ENCODE results near the gene SLC39A11. TPM values are rescaled to one million over a fixed set of nuclear protein-coding genes. Genes with fewer than 3 reads are reported as not detected.
A peak's percentile ranks its signal among the peaks of the same experiment; 100 is the strongest.

SLC39A11 gene
- total RNA-seq, 4 donors from 2014 or later: 55.1 to 123 (median 97.0) TPM

- H3K9me3 ChIP-seq: no peaks in the 10 kb centered on the region
- H3K36me3 ChIP-seq: no peaks in the 10 kb centered on the region
- 64 to 76% methylated on average over 6 of the region's 6 CpGs for WGBS, 2 donors
- no peak overlapping the region for H3K4me3 ChIP-seq (replicated peaks in 1 of 3)
- TF ChIP-seq POLR2A (IDR thresholded peaks at IDR 0.05): no peak
- TF ChIP-seq, protein P1, sequence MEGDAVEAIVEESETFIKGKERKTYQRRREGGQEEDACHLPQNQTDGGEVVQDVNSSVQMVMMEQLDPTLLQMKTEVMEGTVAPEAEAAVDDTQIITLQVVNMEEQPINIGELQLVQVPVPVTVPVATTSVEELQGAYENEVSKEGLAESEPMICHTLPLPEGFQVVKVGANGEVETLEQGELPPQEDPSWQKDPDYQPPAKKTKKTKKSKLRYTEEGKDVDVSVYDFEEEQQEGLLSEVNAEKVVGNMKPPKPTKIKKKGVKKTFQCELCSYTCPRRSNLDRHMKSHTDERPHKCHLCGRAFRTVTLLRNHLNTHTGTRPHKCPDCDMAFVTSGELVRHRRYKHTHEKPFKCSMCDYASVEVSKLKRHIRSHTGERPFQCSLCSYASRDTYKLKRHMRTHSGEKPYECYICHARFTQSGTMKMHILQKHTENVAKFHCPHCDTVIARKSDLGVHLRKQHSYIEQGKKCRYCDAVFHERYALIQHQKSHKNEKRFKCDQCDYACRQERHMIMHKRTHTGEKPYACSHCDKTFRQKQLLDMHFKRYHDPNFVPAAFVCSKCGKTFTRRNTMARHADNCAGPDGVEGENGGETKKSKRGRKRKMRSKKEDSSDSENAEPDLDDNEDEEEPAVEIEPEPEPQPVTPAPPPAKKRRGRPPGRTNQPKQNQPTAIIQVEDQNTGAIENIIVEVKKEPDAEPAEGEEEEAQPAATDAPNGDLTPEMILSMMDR (IDR thresholded peaks at IDR 0.05): no peak
- H3K27ac ChIP-seq: no peak overlapping the region
- intact Hi-C loops (cut with DNase I): no loop called here
- H3K4me1 ChIP-seq: peaks cover 3 to 6% of the 10 kb centered on the region in 2 donors
- peak in 1 of 2 donors; percentile 4 for DNase-seq
- no peaks in the 10 kb centered on the region for H3K27me3 ChIP-seq
These were observed 67.4 kb downstream of the SLC39A11 start for GRCh38 chr17:73025041-73025560.

DNA sequence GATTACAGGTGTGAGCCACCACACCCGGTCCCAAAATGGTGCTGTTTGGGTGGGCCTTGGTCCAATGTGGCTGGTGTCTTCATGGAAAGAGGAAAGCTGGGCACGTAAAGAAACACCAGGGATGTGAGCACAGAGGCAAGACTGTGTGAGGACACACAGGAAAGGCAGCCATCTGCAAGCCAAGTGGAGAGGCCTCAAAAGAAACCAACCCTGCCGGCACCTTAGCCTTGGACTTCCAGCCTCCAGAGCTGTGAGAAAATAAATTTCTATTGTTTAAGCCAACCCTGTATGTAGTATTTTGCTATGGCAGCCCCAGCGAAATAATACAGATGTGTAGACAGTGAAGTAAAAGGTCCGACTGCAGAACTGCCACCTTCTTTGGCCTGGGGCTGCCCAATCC lies 68.7 kb downstream of the SLC39A11 start:
- intact Hi-C loops (cut with DNase I): no loop called here
- no peaks in the 10 kb centered on the region for H3K9me3 ChIP-seq

DNA sequence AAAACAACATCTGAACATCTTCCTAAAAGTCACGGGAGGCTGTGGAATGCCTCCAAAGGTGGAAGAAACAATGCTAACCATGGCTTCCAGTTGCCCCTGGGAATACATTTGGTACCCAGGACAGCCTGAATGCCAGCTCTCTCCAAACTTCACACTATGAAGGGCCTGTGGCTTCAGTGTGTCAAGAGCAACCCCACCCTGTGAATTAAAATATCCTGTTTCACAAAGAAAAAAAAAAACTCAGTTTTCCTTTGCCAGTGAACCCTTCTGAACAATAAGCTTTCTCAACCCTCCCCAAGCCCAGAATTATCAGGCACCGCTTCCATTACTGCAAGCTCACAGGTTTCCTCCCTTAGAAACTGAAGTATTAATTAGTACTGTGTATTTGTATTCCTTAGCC lies 69.8 kb downstream of the SLC39A11 start:
- no peak for TF ChIP-seq POLR2A (IDR thresholded peaks at IDR 0.05)
- TF ChIP-seq, protein P1 (IDR thresholded peaks at IDR 0.05): no peak
- WGBS, 2 donors: 93 to 95% methylated on average over 2 of the region's 2 CpGs
- no peaks in the 10 kb centered on the region for H3K9me3 ChIP-seq
- peaks cover 0 to 3% of the 10 kb centered on the region in 2 donors for H3K4me1 ChIP-seq
- no peak overlapping the region for H3K27ac ChIP-seq
- DNase-seq: no peak
- no peaks in the 10 kb centered on the region for H3K27me3 ChIP-seq
- intact Hi-C loops (cut with DNase I): no loop called here
- H3K36me3 ChIP-seq: no peaks in the 10 kb centered on the region
- H3K4me3 ChIP-seq (replicated peaks in 1 of 3): no peak overlapping the region

More for the DNA sequence above, 68.7 kb downstream of the SLC39A11 start:
- no peaks in the 10 kb centered on the region for H3K36me3 ChIP-seq
- no peak overlapping the region for H3K4me3 ChIP-seq (replicated peaks in 1 of 3)
- no peak overlapping the region for H3K27ac ChIP-seq
- WGBS, 2 donors: 95 to 97% methylated on average over 5 of the region's 5 CpGs
- no peaks in the 10 kb centered on the region for H3K27me3 ChIP-seq
- DNase-seq: no peak
- peaks cover 3 to 6% of the 10 kb centered on the region in 2 donors for H3K4me1 ChIP-seq
- TF ChIP-seq POLR2A (IDR thresholded peaks at IDR 0.05): no peak

GRCh38 chr17:73021771-73022170 lies 70.7 kb downstream of the SLC39A11 start:
- H3K9me3 ChIP-seq: no peaks in the 10 kb centered on the region
- no peak overlapping the region for H3K4me3 ChIP-seq (replicated peaks in 1 of 3)
- intact Hi-C loops (cut with DNase I): no loop called here
- no peak for TF ChIP-seq POLR2A (IDR thresholded peaks at IDR 0.05)
- TF ChIP-seq, protein P1 (IDR thresholded peaks at IDR 0.05): no peak
- WGBS, 2 donors: 87% methylated on average over 12 of the region's 12 CpGs
- H3K4me1 ChIP-seq: peaks cover 0 to 3% of the 10 kb centered on the region in 2 donors
- no peak for DNase-seq
- H3K36me3 ChIP-seq: no peaks in the 10 kb centered on the region
- H3K27ac ChIP-seq: no peak overlapping the region
- no peaks in the 10 kb centered on the region for H3K27me3 ChIP-seq

- Histone ChIP-seq H3K27ac (no peak overlapping the region), H3K4me1 (peaks cover 0 to 3% of the 10 kb centered on the region in 2 donors), H3K36me3 (no peaks in the 10 kb centered on the region), H3K4me3 (replicated peaks in 1 of 3) (no peak overlapping the region), H3K27me3 (no peaks in the 10 kb centered on the region), H3K9me3 (no peaks in the 10 kb centered on the region)
- intact Hi-C loops (cut with DNase I): no loop called here
- no peak for DNase-seq
- WGBS, 2 donors: 94 to 95% methylated on average over 4 of the region's 4 CpGs
- TF ChIP-seq, protein P1 (IDR thresholded peaks at IDR 0.05): no peak
- TF ChIP-seq POLR2A (IDR thresholded peaks at IDR 0.05): no peak
These were observed 72.4 kb downstream of the SLC39A11 start for GRCh38 chr17:73020110-73020509.

Measured in thyroid gland (tissue), 4 donors.